Upper lobe of left lung (tissue), 6 donors: ENCODE measurements around the gene FHDC1. TPM values are rescaled to one million over a fixed set of nuclear protein-coding genes. Genes with fewer than 3 reads are reported as not detected.

Source experiments
- ATAC-seq, 2 donors: fragments of 200-7000 bp; cut with Tn5 transposase; one replicate each; pipeline ENCODE4 v1.9.1; 2022; ENCODE audit warnings: mild to moderate bottlenecking in 2 of 2, moderate library complexity in 2 of 2; ENCODE audit not compliant: low FRiP score in 2 of 2
- DNase-seq, 2 donors: peaks; one replicate each; pipeline ENCODE4 v3.0.0-alpha.2; 2019 to 2020
- H3K27ac ChIP-seq, 4 donors: fragments of 200-600 bp; sonication (generic); one replicate each; pipeline ENCODE4 v1.5.1; 2016 to 2019
- H3K27me3 ChIP-seq, 4 donors: fragments of 200-600 bp; sonication (generic); one replicate each; pipeline ENCODE4 v1.5.1; 2017 to 2019
- H3K36me3 ChIP-seq, 4 donors: fragments of 200-600 bp; sonication (generic); one replicate each; pipeline ENCODE4 v1.5.1; 2016 to 2019
- H3K4me1 ChIP-seq, 4 donors: fragments of 200-600 bp; sonication (generic); one replicate each; pipeline ENCODE4 v1.5.1; 2018 to 2019
- H3K4me3 ChIP-seq, 4 donors: fragments of 200-600 bp; sonication (generic); one replicate each; pipeline ENCODE4 v1.5.1; 2017 to 2019; ENCODE audit warnings: mild to moderate bottlenecking in 2 of 4, moderate library complexity in 1 of 4
- H3K9me3 ChIP-seq, 4 donors: fragments of 200-600 bp; sonication (generic); one replicate each; pipeline ENCODE4 v1.5.1; 2018 to 2019
- EP300 ChIP-seq, 4 donors: sonication (generic); formaldehyde crosslinking; IDR thresholded peaks; one replicate each; pipeline ENCODE4 v1.5.1; 2017; ENCODE audit warnings: antibody characterized with exemption in 4 of 4, control low read depth in 2 of 4
- POLR2A ChIP-seq, 4 donors: fragments of 450-650 bp; IDR thresholded peaks; one replicate each; pipeline ENCODE4 v1.5.1; 2016 to 2017; ENCODE audit warnings: antibody characterized with exemption in 4 of 4, mild to moderate bottlenecking in 2 of 4
- POLR2AphosphoS5 ChIP-seq, 2 donors: sonication (generic); formaldehyde crosslinking; IDR thresholded peaks; one replicate each; pipeline ENCODE4 v1.5.1; 2017; ENCODE audit warnings: antibody characterized with exemption in 2 of 2
- WGBS, 2 donors: methylation state at CpG; one replicate each; pipeline ENCODE4 v1.1.5; 2017 to 2018; 5-methylcytosine and 5-hydroxymethylcytosine counted together
- total RNA-seq, 6 donors: library from RNA; depleted of rRNA in 4 of 6; stranded (reverse); fragments of >200 nt in 4 of 6; gene quantifications; one replicate each; pipeline versions ENCODE4 v1.1.0 to v1.2.1, GENCODE V29; 2016 to 2021
- TF ChIP-seq, protein P1 (sequence below), 6 experiments: fragments of 450-650 bp in 4 of 6; fragments of 200-600 bp in 2 of 6; sonication (generic) in 2 of 6; IDR thresholded peaks; one replicate each; pipeline ENCODE4 v1.5.1; 2016 to 2019; ENCODE audit warnings: antibody characterized with exemption in 6 of 6
- donor health status: DM: no; HTN: no; CAD: no; lungs with moderate emphysema.
- donor health status: DM: no; HTN: yes; CAD: no; lungs with severe emphysema.

FHDC1 gene
- total RNA-seq, 6 donors from 2014 or later = 23.3 to 44.7 (median 29.7) TPM

DNA sequence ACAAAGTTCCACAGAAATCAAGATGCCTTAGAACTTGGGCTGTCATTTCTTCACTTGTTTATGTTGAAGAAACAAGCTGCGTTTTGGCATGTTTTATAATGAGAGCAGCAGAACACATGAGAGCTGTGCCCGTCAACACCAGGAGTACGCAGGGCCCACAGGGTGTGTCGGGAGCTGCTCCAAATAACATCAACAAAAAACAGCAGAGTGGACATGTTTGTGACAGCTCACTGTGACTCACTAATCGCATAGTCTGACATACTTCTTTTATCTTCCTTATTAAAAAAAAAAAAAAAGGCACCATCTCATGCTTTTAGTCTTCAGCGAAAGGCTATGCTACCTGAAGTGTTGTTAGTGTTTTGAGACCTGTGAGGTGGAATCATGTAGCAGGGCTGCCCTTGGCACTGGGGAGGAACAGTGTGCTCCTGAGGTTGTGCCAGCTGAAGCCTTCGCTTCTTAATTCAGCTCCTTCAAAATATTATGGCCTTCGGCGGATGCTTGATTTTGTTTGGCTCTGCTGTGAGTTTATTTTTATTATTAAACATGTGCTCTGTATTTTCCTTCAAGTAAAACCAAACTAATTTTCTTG lies 32.8 kb downstream of the FHDC1 start:
- H3K27ac ChIP-seq = peak overlapping the region; percentile 5 to 66 (median 50)
- 53 to 55% methylated on average over 9 of the region's 9 CpGs for WGBS, 2 donors
- H3K4me1 ChIP-seq = peaks cover 0 to 23% (median 14%) of the 10 kb centered on the region in 4 donors
- no peaks in the 10 kb centered on the region for H3K9me3 ChIP-seq
- no peak overlapping the region for H3K4me3 ChIP-seq
- TF ChIP-seq EP300 (IDR thresholded peaks at IDR 0.05) = no peak
- no peak for TF ChIP-seq POLR2A (IDR thresholded peaks at IDR 0.05)
- peak in 1 of 2 donors; percentile 21 for TF ChIP-seq POLR2AphosphoS5 (IDR thresholded peaks at IDR 0.05)
- H3K36me3 ChIP-seq = peaks cover 0 to 7% (median 3%) of the 10 kb centered on the region in 4 donors
- H3K27me3 ChIP-seq = no peaks in the 10 kb centered on the region
- ATAC-seq (no peak), DNase-seq (no peak)

DNA sequence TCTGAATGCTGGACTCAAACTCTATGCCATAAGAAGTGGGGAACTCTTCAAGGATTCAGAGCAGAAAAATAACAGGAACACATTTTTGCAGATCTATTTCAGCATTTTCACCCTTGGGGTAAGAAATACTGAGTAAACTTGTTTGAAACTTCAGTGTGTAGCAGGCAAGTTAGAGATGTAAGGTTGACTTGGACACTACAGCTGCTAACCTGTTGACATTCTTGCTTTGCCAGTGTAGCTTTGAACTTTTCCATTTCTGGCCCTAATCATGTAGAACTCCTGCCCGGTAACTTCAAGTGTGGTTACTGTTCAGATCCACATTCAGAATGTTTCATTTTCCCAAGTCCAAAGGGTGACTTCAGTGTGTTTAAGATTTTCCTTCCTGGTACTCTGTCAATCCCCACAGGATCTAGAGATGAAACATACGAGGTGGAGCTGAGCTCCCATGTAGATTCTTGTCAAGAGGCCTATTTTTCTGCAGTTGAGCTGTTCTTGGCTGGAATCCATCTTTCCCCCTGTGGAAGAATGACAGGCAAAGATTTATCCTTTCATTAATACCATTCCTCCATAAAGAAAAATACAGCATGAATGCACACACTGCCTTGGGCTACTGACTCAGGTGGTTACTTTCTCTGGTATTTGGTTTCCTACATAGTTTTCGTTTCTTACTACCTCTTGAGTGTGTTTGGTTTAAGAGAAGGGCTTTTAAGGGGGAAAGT lies 34.1 kb downstream of the FHDC1 start:
- ATAC-seq (peak in 1 of 2 donors; percentile 52), DNase-seq (no peak)
- WGBS, 2 donors = 52 to 56% methylated on average over 3 of the region's 3 CpGs
- Histone ChIP-seq H3K27ac (peak overlapping the region in 3 of 4 donors; percentile 43 to 66 (median 57)), H3K4me1 (peaks cover 0 to 23% (median 14%) of the 10 kb centered on the region in 4 donors), H3K9me3 (no peaks in the 10 kb centered on the region), H3K27me3 (no peaks in the 10 kb centered on the region), H3K4me3 (no peak overlapping the region), H3K36me3 (peaks cover 0 to 18% (median 8%) of the 10 kb centered on the region in 4 donors)
- TF ChIP-seq POLR2AphosphoS5 (IDR thresholded peaks at IDR 0.05) (no peak), POLR2A (IDR thresholded peaks at IDR 0.05) (no peak), EP300 (IDR thresholded peaks at IDR 0.05) (no peak)
- TF ChIP-seq, protein P1, sequence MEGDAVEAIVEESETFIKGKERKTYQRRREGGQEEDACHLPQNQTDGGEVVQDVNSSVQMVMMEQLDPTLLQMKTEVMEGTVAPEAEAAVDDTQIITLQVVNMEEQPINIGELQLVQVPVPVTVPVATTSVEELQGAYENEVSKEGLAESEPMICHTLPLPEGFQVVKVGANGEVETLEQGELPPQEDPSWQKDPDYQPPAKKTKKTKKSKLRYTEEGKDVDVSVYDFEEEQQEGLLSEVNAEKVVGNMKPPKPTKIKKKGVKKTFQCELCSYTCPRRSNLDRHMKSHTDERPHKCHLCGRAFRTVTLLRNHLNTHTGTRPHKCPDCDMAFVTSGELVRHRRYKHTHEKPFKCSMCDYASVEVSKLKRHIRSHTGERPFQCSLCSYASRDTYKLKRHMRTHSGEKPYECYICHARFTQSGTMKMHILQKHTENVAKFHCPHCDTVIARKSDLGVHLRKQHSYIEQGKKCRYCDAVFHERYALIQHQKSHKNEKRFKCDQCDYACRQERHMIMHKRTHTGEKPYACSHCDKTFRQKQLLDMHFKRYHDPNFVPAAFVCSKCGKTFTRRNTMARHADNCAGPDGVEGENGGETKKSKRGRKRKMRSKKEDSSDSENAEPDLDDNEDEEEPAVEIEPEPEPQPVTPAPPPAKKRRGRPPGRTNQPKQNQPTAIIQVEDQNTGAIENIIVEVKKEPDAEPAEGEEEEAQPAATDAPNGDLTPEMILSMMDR (IDR thresholded peaks at IDR 0.05) = no peak

DNA sequence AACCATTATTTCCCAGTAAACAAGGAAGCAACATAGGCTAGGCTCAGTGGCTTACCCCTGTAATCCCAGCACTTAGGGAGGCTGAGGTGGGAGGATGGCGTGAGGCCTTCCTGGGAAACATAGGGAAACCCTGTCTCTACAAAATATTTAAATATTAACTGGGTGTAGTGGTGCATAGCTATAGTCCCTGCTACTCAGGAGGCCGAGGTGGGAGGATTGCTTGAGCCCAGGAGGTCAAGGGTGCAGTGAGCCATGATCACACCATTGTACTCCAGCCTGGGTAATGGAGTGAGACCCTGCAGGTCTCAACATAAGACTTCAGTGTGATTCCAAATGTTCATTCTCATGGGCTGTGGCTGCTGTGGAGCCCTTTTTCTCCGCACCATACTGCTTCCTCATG lies 34.9 kb downstream of the FHDC1 start:
- 81 to 82% methylated on average over 3 of the region's 3 CpGs for WGBS, 2 donors
- Histone ChIP-seq H3K4me1 (peaks cover 0 to 23% (median 14%) of the 10 kb centered on the region in 4 donors), H3K4me3 (no peak overlapping the region), H3K9me3 (no peaks in the 10 kb centered on the region), H3K27ac (peak overlapping the region in 2 of 4 donors; percentile 7 to 8), H3K27me3 (no peaks in the 10 kb centered on the region), H3K36me3 (peaks cover 0 to 26% (median 9%) of the 10 kb centered on the region in 4 donors)
- DNase-seq = no peak
- ATAC-seq = no peak
- TF ChIP-seq POLR2AphosphoS5 (IDR thresholded peaks at IDR 0.05) = no peak

DNA sequence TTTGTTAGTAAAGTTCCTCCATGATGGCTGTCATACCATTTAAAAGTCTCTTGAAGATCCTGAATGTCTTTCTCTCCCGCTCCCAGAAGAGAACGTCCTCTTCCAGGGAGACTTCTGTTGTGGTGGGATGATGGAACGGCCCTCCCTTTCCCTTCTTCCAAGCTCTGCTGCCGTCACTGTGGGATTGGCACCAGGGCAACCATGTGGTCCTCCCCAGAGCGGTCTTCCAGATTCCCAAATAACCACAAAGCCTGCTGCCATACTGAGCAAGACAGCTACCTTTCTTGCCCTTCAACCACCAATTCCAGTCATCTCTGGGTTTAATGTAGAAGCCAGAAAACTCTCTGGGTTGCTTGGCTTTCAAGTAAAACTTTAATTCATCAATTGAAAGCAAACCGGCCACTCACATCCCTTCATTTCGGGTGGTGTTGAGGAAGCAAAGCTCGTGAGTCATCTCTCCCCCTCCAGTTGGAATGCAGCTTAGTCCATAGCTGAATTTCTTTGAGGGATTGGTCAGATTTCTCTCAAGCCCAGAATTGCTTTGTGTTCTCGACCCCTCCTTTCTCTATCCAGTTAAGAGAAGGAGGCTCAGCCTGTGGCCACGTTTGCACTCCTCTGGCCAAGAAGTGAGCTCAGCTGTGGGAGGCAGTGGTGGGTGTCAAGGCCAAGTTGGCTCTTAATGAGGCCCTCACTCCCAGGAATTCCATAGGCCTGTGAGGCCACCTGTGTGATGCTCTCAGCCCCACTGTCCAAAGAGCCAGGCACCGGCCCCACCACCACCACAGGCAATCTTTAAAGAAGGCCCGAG lies 36.9 kb downstream of the FHDC1 start:
- H3K36me3 ChIP-seq = peaks cover 0 to 31% (median 9%) of the 10 kb centered on the region in 4 donors
- peak; percentile 41 to 86 for ATAC-seq
- H3K27me3 ChIP-seq = no peaks in the 10 kb centered on the region
- peaks cover 0 to 23% (median 14%) of the 10 kb centered on the region in 4 donors for H3K4me1 ChIP-seq
- no peak overlapping the region for H3K4me3 ChIP-seq
- TF ChIP-seq, protein P1 (IDR thresholded peaks at IDR 0.05) = no peak
- no peak for TF ChIP-seq EP300 (IDR thresholded peaks at IDR 0.05)
- TF ChIP-seq POLR2AphosphoS5 (IDR thresholded peaks at IDR 0.05) = no peak
- no peak for TF ChIP-seq POLR2A (IDR thresholded peaks at IDR 0.05)
- no peak for DNase-seq
- H3K27ac ChIP-seq = peak overlapping the region in 1 of 4 donors; percentile 27
- WGBS, 2 donors = 76 to 80% methylated on average over 12 of the region's 12 CpGs
- H3K9me3 ChIP-seq = no peaks in the 10 kb centered on the region

DNA sequence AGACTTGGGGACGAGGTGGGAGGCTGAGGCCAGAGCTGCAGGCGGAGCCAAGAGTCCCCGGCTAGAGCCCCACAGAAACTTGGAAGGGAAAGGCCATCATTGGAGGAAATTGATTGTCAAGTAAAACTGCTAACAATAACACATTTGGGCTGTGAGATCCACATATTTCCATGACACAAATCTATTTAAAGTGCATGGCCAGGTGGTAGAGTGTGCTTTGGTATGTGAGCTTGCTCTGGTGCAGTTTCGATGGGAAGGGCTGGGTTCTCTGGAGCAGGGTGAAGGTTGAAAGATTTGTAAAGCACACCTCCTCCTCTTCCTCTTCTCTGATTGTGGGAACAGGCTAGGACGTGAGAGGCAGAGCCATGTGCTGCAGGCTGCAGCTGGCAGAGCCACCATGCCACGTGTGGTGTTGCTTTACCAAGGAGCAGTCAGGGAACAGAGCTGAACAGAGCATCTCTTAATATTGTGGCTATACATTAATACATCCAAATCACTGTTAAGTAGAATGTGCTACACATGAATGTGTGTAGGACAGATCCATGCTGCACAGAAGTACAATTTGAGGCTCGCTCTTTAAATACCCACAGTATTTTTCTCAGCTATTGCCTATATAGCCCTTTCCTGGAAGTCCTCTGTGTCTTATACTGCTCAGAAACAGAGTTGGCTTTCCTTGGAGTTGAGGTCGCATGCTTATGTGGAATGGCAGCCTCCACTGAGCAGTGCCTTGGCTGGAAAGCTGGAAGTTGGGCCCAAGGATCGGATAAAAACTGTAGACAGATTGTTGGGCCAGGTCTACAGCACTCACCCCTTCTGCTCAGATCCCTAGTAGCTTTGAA lies 37.7 kb downstream of the FHDC1 start:
- ATAC-seq (no peak), DNase-seq (no peak)
- 82 to 89% methylated on average over 9 of the region's 9 CpGs for WGBS, 2 donors
- Histone ChIP-seq H3K27ac (peak overlapping the region in 1 of 4 donors; percentile 27), H3K4me3 (no peak overlapping the region), H3K27me3 (no peaks in the 10 kb centered on the region), H3K36me3 (peaks cover 0 to 31% (median 9%) of the 10 kb centered on the region in 4 donors), H3K4me1 (peaks cover 0 to 16% (median 10%) of the 10 kb centered on the region in 4 donors), H3K9me3 (no peaks in the 10 kb centered on the region)
- no peak for TF ChIP-seq POLR2AphosphoS5 (IDR thresholded peaks at IDR 0.05)
- no peak for TF ChIP-seq EP300 (IDR thresholded peaks at IDR 0.05)
- no peak for TF ChIP-seq POLR2A (IDR thresholded peaks at IDR 0.05)
- TF ChIP-seq, protein P1 (IDR thresholded peaks at IDR 0.05) = no peak
